Skin epidermis (tissue), 12 donors: ENCODE results near the gene NFASC.

Experiments used
- H3K27ac ChIP-seq, 21 experiments: fragments of 200-600 bp; sonication (generic) in 11 of 21; one replicate each; pipeline ENCODE4 v1.5.0; 2020; ENCODE audit warnings: mild to moderate bottlenecking in 3 of 21, inconsistent platforms in 2 of 21, moderate library complexity in 2 of 21
- H3K4me3 ChIP-seq, 7 experiments: fragments of 200-600 bp; sonication (generic) in 2 of 7; one replicate each; pipeline ENCODE4 v1.5.0; 2020; ENCODE audit warnings: inconsistent platforms in 2 of 7, mild to moderate bottlenecking in 2 of 7, moderate library complexity in 1 of 7

The NFASC gene

GRCh38 chr1:204945565-204945977, 74.9 kb downstream of the NFASC start:
- no peak overlapping the region for H3K27ac ChIP-seq

DNA sequence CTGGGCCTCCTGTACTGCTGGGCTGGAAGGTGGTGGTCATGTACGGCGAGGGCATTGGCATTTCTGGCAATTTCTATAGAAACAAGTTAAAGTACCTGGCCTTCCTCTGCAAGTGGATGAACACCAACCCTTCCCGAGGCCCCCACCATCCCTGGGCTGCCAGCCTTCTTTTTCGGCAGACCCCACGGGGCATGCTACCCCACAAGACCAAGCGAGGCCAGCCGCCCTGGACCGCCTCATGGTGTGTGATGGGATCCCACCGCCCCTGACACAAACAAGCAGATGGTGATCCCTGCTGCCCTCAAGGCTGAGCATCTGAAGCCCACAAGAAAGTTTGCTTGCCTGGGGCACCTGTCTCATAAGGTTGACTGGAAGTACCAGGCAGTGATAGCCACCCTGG, 76.0 kb downstream of the NFASC start:
- H3K4me3 ChIP-seq: no peak overlapping the region

More at GRCh38 chr1:204945565-204945977, 74.9 kb downstream of the NFASC start:
- H3K4me3 ChIP-seq: no peak overlapping the region

GRCh38 chr1:204947338-204947737, 76.7 kb downstream of the NFASC start:
- Histone ChIP-seq H3K27ac (no peak overlapping the region), H3K4me3 (no peak overlapping the region)

More for the DNA sequence above, 76.0 kb downstream of the NFASC start:
- H3K27ac ChIP-seq: no peak overlapping the region

DNA sequence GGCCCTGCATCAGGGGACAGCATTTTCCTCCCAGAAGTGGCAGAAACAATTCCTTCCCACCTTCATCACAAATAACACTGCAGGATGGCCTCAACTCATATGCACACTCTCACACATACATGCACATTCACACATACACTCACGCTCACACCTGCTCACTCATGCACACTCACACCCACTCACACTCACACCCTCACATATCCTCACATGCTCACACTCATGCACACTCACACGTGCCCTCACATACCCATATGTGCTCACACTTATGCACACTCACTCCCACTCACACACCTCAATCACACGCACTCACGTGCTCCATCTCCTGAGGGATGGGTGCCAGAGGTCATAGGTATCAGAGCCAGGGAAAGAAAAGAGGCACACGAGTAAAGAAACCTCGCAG, 77.1 kb downstream of the NFASC start:
- Histone ChIP-seq H3K27ac (no peak overlapping the region), H3K4me3 (no peak overlapping the region)

DNA sequence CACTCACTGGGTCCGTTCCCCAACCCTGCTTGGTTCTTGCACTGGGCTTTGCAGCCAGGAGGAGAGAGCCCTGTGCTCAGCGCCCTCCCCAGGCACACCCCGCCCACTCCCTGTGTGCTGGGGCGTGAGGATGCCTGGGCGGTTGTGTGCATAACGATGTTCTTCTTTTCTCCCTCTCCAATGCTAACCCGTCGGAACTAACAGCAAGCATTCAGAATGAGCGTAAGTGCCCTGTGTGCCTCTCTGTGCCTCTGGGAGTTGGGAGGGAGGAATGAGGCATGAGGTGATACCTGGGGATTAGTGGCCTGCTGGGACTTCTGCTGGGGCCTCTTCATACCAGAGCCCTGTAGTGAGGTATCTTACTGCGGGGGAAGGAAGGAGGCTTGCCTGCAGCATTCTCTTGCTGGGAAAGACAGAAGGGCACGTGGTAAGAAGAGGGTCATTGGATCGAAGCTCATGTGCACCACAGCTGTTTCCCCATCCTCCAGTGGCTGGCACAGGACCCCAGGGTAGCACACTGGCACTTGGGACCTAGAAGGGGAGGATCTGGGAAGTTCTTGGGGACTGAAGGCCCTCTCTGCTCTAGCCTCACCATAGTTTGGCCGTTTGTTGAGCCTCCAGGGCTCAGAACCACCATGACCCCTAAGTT, 79.8 kb downstream of the NFASC start:
- no peak overlapping the region for H3K4me3 ChIP-seq

DNA sequence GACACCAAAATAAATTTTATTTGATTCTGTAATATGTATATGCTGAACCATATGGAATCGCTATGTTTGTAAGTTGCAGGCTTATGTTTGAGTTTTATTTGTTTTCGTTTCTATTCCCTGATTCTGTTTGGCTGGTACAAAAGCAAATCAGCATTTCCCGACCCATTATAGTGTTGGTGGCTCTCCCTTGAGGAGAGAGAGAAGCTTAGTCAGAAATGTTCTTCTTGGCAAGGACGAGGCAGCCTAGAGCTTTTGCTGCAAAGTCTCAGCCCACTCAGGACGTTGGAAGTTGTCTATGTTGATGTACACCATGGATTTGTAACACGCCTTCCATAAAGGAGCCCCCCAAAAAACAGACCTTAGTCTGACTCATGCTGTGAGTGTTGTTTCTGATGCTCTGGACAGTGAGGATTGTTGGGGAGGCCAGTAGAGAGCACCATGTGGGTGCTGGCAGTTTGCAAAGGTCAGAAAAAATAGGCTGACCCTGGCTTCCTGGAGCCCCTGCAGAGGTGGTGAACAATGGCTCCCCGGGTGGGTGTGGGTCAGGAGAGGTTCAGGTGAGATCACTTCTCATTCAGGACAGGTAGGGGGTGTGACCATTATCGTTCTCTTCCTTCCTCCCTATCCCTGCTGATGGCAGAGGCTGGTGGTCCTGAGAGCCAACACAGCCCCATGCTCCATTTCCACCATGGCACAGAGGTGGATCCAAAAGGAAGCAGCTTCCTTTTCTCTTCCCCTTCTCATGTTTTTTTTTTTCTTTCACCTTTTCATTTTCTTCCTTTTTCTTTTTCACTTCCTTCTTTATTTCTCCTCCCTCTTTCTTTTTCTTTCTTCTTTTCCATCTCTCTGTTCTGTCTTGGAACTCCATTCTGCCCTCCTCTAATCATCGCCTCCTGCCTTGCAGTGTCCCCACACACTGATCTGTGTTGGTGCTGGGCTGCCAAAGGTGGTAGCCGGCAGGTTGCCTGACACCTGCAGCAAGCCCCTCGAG, 88.0 kb downstream of the NFASC start:
- no peak overlapping the region for H3K27ac ChIP-seq
- H3K4me3 ChIP-seq: no peak overlapping the region

More for the DNA sequence above, 79.8 kb downstream of the NFASC start:
- H3K27ac ChIP-seq: no peak overlapping the region

DNA sequence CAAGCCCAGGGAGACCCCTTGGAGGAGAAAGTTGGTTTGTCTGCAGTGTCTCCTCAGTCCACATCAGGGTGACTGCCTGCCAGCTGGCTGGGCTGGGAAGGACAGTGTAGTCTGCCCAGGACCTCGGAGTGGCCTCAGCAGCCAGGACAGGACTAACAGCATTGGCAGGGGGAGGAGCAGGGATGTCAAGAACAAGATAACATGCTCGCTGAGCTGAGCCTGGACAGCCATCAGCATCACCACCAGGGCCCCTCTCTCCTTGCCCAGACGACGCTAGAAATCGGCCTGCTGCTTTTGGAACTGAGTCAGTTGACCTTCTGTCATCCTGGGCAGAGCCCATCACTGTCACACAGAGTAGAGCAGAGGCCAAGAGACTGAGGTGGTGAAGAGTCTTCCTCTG, 88.7 kb downstream of the NFASC start:
- Histone ChIP-seq H3K4me3 (no peak overlapping the region), H3K27ac (no peak overlapping the region)

- Histone ChIP-seq H3K27ac (no peak overlapping the region), H3K4me3 (no peak overlapping the region)
Measured at GRCh38 chr1:204959836-204960235, 89.2 kb downstream of the NFASC start.

GRCh38 chr1:204960306-204961125, 89.9 kb downstream of the NFASC start:
- Histone ChIP-seq H3K27ac (no peak overlapping the region), H3K4me3 (no peak overlapping the region)

- H3K27ac ChIP-seq: no peak overlapping the region
- no peak overlapping the region for H3K4me3 ChIP-seq
Measured at GRCh38 chr1:204961765-204962419, 91.2 kb downstream of the NFASC start.

- Histone ChIP-seq H3K27ac (no peak overlapping the region), H3K4me3 (no peak overlapping the region)
Measured at GRCh38 chr1:204962742-204963632, 92.3 kb downstream of the NFASC start.

DNA sequence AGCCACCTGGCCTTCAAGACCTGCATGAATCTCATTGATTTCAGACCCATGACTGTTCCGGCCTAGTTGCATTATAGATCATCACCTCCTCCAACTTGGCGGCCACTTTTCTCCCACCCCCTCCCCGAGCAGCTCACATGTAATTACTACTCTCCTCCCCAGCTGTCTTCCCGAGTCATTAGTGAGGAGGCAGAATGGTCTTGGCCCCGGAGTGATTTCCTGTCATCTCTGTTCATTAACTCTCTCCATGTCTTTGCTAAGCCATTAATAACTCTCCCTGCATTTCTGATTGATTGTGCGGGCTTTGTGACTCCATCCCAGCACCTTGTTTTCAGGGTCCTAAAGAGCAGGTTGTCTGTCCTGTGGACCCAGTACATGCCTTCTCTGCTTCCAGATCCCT, 96.8 kb downstream of the NFASC start:
- no peak overlapping the region for H3K27ac ChIP-seq
- no peak overlapping the region for H3K4me3 ChIP-seq

DNA sequence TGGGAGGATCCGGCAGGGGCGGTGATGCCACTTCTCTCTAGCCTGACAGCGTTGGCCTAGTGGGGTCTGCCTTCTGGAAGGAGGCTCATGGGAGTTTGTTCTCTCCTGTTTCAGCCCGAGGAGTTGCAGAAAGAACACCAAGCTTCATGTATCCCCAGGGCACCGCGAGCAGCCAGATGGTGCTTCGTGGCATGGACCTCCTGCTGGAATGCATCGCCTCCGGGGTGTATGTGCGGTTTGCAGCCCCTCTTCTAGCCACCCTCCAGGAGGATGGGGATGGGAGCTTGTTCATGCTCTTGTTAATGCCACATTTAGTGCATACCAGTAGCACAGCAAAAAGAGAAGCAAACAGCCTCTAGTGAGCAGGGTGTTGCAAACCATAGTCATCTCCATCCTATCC, 97.5 kb downstream of the NFASC start:
- Histone ChIP-seq H3K4me3 (no peak overlapping the region), H3K27ac (no peak overlapping the region)

- H3K27ac ChIP-seq: no peak overlapping the region
- no peak overlapping the region for H3K4me3 ChIP-seq
Measured at GRCh38 chr1:204968951-204969350, 98.3 kb downstream of the NFASC start.

GRCh38 chr1:204970937-204971336, 100.3 kb downstream of the NFASC start:
- Histone ChIP-seq H3K4me3 (no peak overlapping the region), H3K27ac (no peak overlapping the region)

- no peak overlapping the region for H3K4me3 ChIP-seq
- no peak overlapping the region for H3K27ac ChIP-seq
Measured at GRCh38 chr1:204971517-204972336, 101.1 kb downstream of the NFASC start.

- H3K27ac ChIP-seq: no peak overlapping the region
- no peak overlapping the region for H3K4me3 ChIP-seq
Measured at GRCh38 chr1:204972426-204972825, 101.8 kb downstream of the NFASC start.

GRCh38 chr1:204973449-204973848, 102.8 kb downstream of the NFASC start:
- Histone ChIP-seq H3K27ac (no peak overlapping the region), H3K4me3 (no peak overlapping the region)
